ENCODE data around the gene GNLY.

GNLY gene

DNA sequence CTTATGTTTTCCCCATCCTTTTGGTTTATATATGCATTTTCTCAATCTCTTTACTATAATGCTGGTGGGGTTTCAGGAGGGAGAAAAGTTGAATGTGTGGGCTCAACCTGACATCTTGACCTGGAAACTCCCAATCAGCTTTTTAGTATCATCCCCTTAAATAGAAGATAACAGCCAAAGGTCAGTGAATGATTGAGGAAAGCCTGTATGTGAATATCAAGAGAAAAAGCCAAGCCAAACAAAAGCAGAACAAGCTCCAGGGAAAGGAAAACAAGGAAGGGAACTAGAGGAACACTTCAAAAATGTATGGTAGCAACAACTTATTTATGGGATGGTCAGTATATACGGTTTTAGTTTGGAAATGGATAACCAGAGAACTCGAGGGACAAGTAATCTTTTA, 31.3 kb downstream of the GNLY start:
- DNase-seq: no peak

- no peak for DNase-seq
These were observed 33.6 kb downstream of the GNLY start for GRCh38 chr2:85727798-85728197.

DNA sequence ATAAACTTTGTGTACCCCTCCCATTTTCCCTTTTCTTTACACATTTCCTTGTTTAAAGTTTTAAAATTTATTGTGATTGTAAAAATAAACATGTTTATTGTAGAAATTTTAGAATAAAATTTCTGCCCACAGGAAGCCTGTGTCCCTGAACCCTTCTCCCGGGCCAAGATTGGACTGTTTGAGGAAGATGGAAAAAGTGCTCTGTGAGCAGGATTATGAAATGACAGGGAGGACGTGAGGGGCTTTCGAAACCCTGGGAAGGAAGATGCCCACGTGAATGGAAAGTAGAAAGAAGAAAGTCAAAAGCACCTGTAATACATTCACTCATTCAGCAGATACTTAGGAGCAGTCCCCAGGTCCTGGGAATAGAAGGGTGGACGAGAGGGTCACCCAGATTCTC, 34.2 kb downstream of the GNLY start:
- no peak for DNase-seq

DNA sequence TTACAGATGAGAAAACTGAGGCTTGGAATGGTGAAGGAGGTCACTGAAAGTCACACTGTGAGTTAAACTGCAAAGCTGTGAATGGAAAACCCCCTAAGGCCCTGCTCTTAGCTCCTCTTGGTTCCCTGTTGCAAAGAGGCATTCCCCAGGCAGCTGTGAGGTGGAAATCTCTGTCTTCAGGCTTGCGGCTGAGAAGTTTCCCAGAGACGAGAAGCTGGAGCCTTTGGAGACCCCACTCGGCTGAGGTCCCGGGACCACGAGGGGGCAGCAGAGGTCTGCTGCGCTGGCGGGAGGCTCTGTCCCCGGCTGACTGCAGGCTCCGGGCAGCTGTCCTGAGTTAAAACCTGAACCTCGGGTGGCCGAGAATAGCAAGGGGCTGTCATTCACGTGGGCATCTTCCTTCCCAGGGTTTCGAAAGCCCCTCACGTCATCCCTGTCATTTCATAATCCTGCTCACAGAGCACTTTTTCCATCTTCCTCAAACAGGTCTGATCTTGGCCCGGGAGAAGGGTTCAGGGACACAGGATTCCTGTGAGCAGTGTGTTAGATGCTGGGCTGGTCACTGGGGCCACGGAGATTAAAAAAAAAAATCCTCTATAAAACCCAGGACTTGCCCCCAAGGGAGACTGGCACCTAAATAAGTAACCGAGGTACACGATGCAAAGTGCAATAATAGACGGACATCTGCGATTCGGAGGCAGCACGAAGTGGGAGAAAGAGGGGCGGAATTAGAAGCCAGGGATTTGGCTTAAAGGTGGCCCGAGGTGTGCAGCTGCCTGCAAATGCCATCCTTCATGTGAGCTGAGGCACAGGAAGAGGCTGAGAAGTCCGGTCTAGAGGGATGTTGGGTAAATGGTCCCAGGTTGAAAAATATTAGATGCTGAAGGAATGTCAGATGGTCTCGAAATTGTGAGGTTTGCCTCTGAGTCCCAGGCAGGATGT, 35.0 kb downstream of the GNLY start:
- DNase-seq: peak in 53 of 56 donors; percentile 41 to 91 (median 73)

GRCh38 chr2:85729825-85730510, 35.8 kb downstream of the GNLY start:
- DNase-seq: no peak

DNA sequence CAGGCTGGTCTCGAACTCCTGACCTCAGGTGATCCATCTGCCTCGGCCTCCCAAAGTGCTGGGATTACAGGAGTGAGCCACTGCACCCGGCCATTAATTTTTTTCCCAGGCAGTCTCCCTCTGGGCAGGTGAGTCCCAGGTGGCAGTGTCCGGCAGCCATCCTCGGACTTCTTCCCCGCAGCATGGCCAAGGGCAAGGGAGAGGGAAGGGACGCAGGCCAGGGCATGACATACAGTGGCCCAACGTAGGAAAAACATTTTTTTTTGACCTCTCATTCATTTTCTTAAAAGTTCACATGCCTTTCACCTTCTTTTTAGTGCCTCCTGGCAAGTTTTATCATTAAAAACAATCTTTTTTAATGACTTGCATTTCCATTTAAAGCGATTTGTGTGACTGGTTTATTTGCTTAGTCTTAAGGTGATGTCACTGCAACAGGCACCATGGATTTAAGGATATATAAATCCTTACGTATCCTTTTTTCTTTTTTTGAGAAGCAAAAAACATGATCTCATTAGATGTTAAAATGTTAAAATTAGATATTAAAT, 36.6 kb downstream of the GNLY start:
- DNase-seq: no peak

DNA sequence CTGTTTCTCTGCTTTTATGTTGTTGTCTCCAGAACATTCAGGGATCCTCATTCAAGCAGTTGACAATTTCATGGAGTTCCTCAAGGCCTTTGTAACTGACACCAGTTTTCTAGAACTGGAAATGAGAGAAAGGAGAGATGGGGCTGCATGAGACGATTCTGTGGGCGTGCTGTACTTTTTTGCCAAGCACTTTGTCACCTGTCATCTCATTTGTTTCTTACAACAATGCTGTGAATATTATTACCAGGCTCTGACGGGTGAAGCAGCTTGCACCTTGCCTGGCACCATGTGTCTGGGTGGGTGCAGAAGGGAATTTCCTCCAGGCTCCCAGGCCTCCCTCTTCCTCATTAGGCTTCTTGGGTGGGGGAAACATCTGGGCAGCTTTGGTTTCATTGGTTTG, 37.4 kb downstream of the GNLY start:
- no peak for DNase-seq

DNA sequence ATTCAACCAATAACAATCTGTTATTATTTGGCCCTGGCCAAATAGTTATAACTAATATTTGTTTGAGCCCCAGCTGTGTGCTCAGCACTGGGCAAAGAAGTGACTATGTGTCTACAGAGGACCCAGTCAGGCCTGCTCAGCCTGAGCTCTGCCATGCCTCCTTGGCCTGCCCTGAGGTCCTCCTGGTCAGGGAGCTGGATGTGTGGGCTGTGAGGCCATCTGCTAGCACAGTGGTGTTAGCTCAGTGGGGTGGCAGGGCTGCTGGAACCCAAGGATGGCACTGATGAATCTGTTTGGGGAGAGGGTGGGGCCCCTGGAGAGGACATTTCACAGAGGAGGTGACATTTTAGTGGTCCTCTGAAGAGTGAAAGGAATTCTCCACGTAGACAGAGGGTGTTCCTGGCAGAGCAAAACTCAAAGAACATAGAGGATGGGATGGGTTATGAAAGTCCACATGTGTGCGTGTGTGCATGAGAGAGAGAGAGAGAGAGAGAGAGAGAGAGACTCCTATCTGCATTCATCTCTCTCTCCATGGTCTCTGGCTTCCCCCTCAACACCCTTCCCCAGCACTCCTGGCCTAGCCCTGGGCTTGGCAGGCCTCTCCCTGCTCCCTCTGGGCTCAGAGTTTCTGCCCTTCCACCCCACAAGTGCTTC, 38.4 kb downstream of the GNLY start:
- no peak for DNase-seq

DNA sequence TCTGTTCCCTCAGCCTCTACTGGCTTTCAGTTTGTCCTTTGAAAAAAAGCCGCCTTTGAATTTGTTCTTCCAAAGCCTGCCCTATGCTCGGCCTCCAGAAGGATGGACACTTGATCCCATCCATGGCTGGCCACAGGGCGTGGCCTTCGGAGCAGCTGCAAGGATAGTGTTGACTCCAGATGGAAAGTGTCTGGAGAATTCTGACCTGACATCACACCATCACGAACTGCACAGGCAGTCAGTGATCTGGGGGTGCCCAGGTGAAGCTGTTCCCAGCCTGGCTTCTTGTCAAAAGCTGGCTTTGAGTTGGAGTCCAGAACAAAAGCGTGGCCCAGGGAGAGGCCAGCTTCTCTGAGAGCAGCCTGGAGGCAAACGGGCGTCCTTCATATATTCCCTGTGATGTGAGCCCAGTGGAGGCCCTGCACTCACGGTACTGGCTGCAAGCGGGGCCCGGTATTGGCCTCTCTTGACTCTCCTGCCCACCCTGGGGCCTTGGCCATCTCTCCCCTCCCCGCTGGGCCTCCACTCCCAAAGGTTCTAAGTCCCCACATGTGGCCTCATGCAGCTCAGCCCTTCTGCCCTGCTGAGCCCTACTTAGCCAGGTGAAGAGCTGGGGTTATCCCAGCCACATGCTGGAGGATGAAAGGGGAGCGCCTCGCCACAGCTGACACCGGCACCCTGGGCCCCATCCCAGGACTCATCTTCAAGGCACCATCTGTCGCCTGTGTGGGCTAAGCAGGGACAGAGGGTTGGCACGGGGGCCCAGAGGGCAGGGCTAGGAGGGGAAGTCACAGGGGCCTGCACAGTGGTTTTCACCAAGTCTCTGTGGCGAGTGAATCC, 39.2 kb downstream of the GNLY start:
- peak in 2 of 56 donors; percentile 17 to 21 for DNase-seq

GRCh38 chr2:85734015-85734414, 39.9 kb downstream of the GNLY start:
- peak in 7 of 56 donors; percentile 11 to 47 (median 26) for DNase-seq

GRCh38 chr2:85734942-85735608, 40.9 kb downstream of the GNLY start:
- DNase-seq: no peak

- DNase-seq: no peak
These were observed 41.5 kb downstream of the GNLY start for GRCh38 chr2:85735691-85736090.

GRCh38 chr2:85736456-85737355, 42.5 kb downstream of the GNLY start:
- DNase-seq: no peak

GRCh38 chr2:85737481-85737880, 43.3 kb downstream of the GNLY start:
- DNase-seq: peak in 1 of 56 donors; percentile 7

- DNase-seq: no peak
These were observed 43.8 kb downstream of the GNLY start for GRCh38 chr2:85737961-85738360.

GRCh38 chr2:85740193-85740592, 46.0 kb downstream of the GNLY start:
- no peak for DNase-seq

DNA sequence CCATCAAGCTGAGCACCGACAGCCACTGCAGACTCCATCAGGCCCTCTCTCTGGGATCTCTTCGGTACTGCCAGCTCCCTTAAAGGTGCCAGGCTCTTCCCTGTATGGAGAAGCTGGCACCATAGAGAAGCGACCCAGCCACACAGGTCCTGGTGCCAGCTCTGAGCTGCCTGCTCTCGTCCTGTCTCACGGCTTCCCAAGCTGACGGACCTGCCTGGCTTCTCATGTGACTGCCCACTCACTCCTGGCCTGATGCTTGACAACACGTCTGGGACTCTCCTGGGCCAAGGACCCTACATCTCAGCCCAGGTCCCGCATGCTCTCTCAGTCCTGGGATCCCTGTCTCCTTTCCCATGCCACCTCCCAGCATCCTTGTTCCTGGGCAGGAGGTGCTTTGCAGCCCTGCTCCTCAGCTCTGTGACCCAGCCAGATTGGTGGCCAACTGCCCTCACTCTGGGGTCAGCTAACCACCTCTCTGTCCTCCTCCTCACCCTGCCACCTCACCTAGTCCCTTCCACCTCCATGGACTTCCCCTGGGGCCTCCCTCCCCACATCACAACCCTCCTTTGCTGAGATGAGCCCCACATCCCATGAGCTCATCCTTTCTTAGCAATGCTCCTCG, 47.2 kb downstream of the GNLY start:
- peak in 9 of 56 donors; percentile 25 to 63 (median 38) for DNase-seq

GRCh38 chr2:85741833-85742455, 47.8 kb downstream of the GNLY start:
- peak in 54 of 56 donors; percentile 36 to 92 (median 76) for DNase-seq

Data from amygdala (tissue), 56 donors.